ENCODE measurements around the gene ATN1. TPM values are rescaled to one million over a fixed set of nuclear protein-coding genes. Genes with fewer than 3 reads are reported as not detected.

The ATN1 gene
- total and polyA plus RNA-seq, 2 of the 4 experiments (the other 2 are of a cell fraction): 3.4 to 58.7 TPM

- dilution Hi-C loops (cut with HindIII; ENCODE audit: low sequenced_read_pairs, unreplicated experiment): no loop called here
- no peak overlapping the region for H3K14ac ChIP-seq (replicated peaks; ENCODE audit: low read depth, low read length)
- H3K4me3 ChIP-seq (ENCODE audit: insufficient read depth, low read depth, low read length): no peak overlapping the region
- H3K27ac ChIP-seq (ENCODE audit: insufficient read depth, low read length): no peak overlapping the region
- in situ Hi-C loops (cut with MboI; ENCODE audit: low sequenced_read_pairs): no loop called here
- no peak overlapping the region for H4K8ac ChIP-seq (ENCODE audit: low read depth in 2 of 2, low read length in 2 of 2)
- no peak overlapping the region for H3K18ac ChIP-seq (ENCODE audit: low read depth, low read length)
- H2BK5ac ChIP-seq (ENCODE audit: low read depth, low read length, poor library complexity, severe bottlenecking): no peak overlapping the region
- H2BK20ac ChIP-seq (ENCODE audit: low read depth, low read length): no peak overlapping the region
- H2AFZ ChIP-seq (replicated peaks; ENCODE audit: low read length, poor library complexity): no peak overlapping the region
- H2AK9ac ChIP-seq (replicated peaks; ENCODE audit: low read depth, low read length, poor library complexity): peak overlapping the region; percentile 66
- H4K20me1 ChIP-seq (ENCODE audit: insufficient read depth, low read length): no peaks in the 10 kb centered on the region; the same call in 1 of the 2 replicates
- no peak overlapping the region for H4K5ac ChIP-seq (ENCODE audit: low read depth, low read length)
- no peak for ATAC-seq (ENCODE audit: low read depth)
- no peak overlapping the region for H4K91ac ChIP-seq (ENCODE audit: insufficient read depth, low read depth, low read length)
- BruUV-seq (replicated peaks): no TSS peak
- H3K9me1 ChIP-seq (ENCODE audit: insufficient read depth, low read length): peaks cover 6% of the 10 kb centered on the region; the same call in 1 of the 2 replicates
- H3K9ac ChIP-seq (ENCODE audit: low read depth, low read length): no peak overlapping the region
- peaks cover 22% of the 10 kb centered on the region for H3K4me1 ChIP-seq (ENCODE audit: control insufficient read depth, insufficient read depth, low read length)
- no peaks in the 10 kb centered on the region for H3K27me3 ChIP-seq (ENCODE audit: control insufficient read depth, insufficient read depth, low read length)
- no peak overlapping the region for H2BK120ac ChIP-seq (ENCODE audit: low read depth, low read length)
- H3K9me3 ChIP-seq (ENCODE audit: control insufficient read depth, insufficient read depth, low read length): no peaks in the 10 kb centered on the region
- H2AK5ac ChIP-seq (ENCODE audit: low read depth, low read length): no peak overlapping the region
- no peak for DNase-seq
- H3K23ac ChIP-seq (ENCODE audit: low read depth, low read length): no peak overlapping the region
- CTCF ChIA-PET: interaction anchor here (1.1 kb wide), 1 partner anchor 10 kb away, joined by 3 read pairs; no protein-coding TSS in a partner anchor
- no peak overlapping the region for H3K4ac ChIP-seq (ENCODE audit: low read depth, low read length)
- H3K36me3 ChIP-seq (ENCODE audit: control insufficient read depth, insufficient read depth, low read length): peaks cover 41% of the 10 kb centered on the region
- TF ChIP-seq SMC3 (IDR thresholded peaks at IDR 0.05; ENCODE audit: low read depth, low read length) (no peak), MAZ (IDR thresholded peaks at IDR 0.05; ENCODE audit: borderline replicate concordance, low read depth, low read length) (no peak)
- TF ChIP-seq, protein P1, sequence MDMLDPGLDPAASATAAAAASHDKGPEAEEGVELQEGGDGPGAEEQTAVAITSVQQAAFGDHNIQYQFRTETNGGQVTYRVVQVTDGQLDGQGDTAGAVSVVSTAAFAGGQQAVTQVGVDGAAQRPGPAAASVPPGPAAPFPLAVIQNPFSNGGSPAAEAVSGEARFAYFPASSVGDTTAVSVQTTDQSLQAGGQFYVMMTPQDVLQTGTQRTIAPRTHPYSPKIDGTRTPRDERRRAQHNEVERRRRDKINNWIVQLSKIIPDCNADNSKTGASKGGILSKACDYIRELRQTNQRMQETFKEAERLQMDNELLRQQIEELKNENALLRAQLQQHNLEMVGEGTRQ (IDR thresholded peaks at IDR 0.05; ENCODE audit: low read depth, low read length): no peak
- 90% methylated on average over 4 of the region's 9 CpGs; no CpG with 5 or more reads in 1 of the 2 experiments for WGBS, 2 experiments (ENCODE audit: extremely low coverage in 2 of 2, insufficient read length in 1 of 2)
- no peak overlapping the region for H2BK15ac ChIP-seq (ENCODE audit: low read depth, low read length)
- intact Hi-C loops (cut with micrococcal nuclease): no loop called here
- POLR2A ChIA-PET (ENCODE audit: unreplicated experiment): no interaction called here
- H3K79me1 ChIP-seq (ENCODE audit: low read depth in 1 of 2, low read length in 2 of 2): peaks cover 22 to 31% of the 10 kb centered on the region in 2 experiments; a peak in 3 of 4 replicates
- H3K4me2 ChIP-seq (ENCODE audit: low read depth, low read length): no peak overlapping the region
- no peak overlapping the region for H3K56ac ChIP-seq (ENCODE audit: extremely low read depth, insufficient read depth, low read length)
These were observed 5.5 kb upstream of the ATN1 start for GRCh38 chr12:6921996-6922946.

Data from IMR-90 (cell line).